Activated naive CD4-positive, alpha-beta T cell treated with anti-CD3 and anti-CD28 coated beads, Interleukin-2, amount 50 U/mL, for 72 hours (primary cell): Measurements from ENCODE around the gene TMEM101. TPM values are rescaled to one million over a fixed set of nuclear protein-coding genes. Genes with fewer than 3 reads are reported as not detected.
"Not testable (repeated sequence)": the region's sequence is repeated elsewhere in the genome, so short reads cannot be mapped to it uniquely, and the experiment has no call there.

ENCODE experiments used
- ATAC-seq, 2 donors: fragments of 150-1000 bp; cut with Tn5 transposase; 2 replicates each; pipeline ENCODE4 v1.10.0; 2021; ENCODE audit warnings: mild to moderate bottlenecking in 2 of 2, moderate library complexity in 2 of 2
- DNase-seq, 2 donors: peaks; one replicate each; pipeline ENCODE4 v3.0.0; 2021 to 2022; ENCODE audit warnings: low spot score in 2 of 2
- H3K27ac Mint-ChIP-seq, 2 donors: one replicate each; pipeline ENCODE4 v1.8.0; 2022; ENCODE audit warnings: mild to moderate bottlenecking in 2 of 2, mixed read lengths in 2 of 2
- H3K36me3 Mint-ChIP-seq, 2 donors: one replicate each; pipeline ENCODE4 v1.8.0; 2022; ENCODE audit warnings: mixed read lengths in 2 of 2
- H3K9me3 Mint-ChIP-seq, 2 donors: one replicate each; pipeline ENCODE4 v1.8.0; 2022; ENCODE audit warnings: mixed read lengths in 2 of 2
- total RNA-seq, 2 donors: library from RNA; stranded (reverse); gene quantifications; one replicate each; pipeline ENCODE4 v1.2.3, GENCODE V29; 2022

TMEM101 gene
- total RNA-seq, 2 donors from 2014 or later: 32.8 to 43.6 TPM

DNA sequence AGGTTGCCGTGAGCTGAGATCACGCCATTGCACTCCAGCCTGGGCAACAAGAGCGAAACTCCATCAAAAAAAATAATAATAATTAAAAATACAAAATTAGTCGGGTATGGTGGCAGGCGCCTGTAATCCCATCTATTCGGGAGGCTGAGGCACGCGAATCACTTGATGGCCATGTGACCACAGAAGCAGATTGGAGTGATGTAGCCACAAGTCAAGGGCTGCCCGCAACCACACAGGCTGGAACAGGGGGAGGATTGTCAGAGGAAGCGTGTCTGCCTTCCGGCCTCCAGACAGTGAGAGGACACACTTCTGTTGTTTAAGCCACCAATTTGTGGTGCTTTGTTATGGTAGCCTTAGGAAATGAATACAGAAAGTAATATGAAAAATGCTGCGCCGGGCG lies 22.1 kb downstream of the TMEM101 start:
- DNase-seq (no peak), ATAC-seq (no peak)
- H3K27ac Mint-ChIP-seq: no peak overlapping the region
- H3K36me3 Mint-ChIP-seq: no peaks in the 10 kb centered on the region
- H3K9me3 Mint-ChIP-seq: no peaks in the 10 kb centered on the region

DNA sequence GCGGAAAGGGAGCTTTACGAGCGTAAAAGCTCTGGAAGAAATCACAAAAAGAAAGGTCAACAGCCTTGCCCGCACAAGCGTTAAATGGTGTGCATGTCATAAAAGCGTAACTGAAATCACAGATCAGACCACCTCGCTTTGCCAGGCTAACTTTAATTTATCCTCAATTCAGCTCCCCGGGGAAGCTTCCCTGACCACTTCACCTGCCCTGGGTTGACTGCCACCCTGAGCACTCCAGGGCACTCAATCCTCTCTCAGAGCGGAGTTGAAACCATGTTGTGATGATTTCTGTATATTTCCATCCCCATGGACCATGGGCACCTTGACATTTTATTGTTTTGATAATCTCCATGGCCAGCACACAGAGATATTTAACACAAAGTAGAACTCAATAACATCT lies 26.5 kb downstream of the TMEM101 start:
- Mint-ChIP-seq H3K27ac (no peak overlapping the region), H3K9me3 (no peaks in the 10 kb centered on the region), H3K36me3 (no peaks in the 10 kb centered on the region)
- ATAC-seq (no peak), DNase-seq (no peak)

DNA sequence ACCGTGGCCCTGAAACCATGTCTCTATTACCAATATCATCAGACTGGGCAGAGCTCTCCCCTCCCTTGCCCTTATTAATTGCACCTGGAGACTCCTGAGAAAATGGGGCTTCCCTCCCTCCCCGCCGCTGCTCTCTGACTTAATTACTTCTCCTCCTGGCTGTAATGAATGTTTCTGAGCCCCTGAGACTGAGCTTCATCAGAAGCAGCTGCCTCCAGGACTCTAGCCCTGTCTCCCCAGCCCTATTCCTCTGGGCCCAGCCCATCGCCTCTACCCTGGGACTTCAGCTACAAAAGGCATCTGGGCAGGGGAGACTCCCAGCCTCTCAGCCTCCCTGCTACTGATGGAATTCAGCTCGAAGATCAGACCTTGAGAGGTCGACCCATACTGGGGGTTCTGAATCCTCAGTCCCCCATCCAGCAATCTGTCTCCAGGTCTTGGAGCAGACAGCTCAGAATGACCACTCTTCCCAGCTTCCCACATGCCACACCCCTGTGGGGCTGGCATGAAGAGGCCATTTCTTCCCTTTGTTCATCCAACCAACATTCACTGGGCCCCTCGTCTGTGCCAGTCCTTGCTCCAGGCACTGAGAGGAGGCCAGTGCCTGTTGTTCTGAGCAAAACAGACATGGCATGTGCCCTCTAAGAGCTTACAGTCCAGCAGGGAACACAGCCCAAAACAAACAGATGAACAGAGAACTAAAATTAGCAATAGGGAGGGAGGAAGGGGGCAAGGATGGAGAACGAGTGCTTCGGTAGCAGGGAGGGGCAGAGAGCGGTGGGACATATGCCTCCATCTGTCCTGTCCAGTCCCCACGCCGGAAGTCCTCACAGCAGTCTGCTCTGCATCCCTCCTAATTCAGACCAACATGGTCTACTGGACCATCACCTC lies 27.4 kb downstream of the TMEM101 start:
- no peaks in the 10 kb centered on the region for H3K36me3 Mint-ChIP-seq
- no peak for ATAC-seq
- no peak overlapping the region for H3K27ac Mint-ChIP-seq
- no peaks in the 10 kb centered on the region for H3K9me3 Mint-ChIP-seq
- no peak for DNase-seq

DNA sequence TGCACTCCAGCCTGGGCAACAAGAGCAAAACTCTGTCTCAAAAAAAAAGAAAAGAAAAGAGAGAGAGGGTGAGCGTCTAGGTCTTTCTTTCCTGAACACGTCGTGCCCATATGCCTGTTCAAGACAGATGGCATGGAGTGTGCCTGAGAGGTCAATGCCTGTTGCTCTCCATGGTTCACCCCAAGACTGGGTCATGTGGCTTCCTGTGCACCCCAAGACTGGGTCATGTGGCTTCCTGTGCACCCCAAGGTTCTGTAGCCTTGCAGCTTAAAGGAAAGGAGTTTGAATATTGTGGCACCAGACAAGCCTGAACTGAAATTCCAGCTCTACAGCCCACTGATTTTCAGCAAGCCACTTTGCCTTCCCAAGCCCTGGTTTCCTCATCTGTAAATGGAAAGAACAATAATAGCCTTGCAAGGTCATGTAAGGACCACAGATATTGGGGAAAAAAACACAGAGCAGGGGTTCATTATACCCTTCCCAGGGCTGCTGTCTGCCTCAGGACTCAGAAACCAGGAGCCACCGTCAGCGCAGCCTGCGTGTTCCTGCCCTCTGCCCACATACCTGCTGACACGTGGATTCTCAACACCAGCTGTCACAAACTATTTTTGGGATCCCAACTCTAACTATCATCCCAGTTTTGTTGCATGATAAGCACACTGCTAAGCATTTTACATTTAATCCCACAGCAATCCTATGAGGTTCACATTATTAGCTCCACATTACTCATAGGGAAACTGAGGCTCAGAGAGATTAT lies 28.4 kb downstream of the TMEM101 start:
- H3K36me3 Mint-ChIP-seq: no peaks in the 10 kb centered on the region
- no peak overlapping the region for H3K27ac Mint-ChIP-seq
- no peaks in the 10 kb centered on the region for H3K9me3 Mint-ChIP-seq
- no peak for ATAC-seq
- DNase-seq: no peak

DNA sequence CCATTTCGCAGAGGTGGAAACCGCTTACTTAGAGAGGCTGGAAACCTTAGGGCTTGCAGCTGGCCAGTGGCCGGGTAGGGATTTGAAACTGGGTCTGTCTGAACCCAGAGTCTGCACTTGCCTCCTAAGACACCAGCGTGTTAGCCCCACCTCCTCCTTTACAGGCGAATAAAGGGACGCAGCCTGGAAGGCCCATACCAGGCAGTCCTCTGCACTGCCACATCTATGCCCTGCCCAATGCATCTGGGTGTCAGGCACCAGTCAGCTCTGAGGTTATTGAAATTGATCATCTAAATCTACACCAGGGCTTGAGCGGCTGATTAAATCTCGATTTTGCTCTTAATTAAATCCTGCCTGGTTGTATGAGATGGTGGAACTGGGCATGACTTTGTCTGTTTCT lies 30.2 kb downstream of the TMEM101 start:
- ATAC-seq: no peak
- no peak overlapping the region for H3K27ac Mint-ChIP-seq
- DNase-seq: no peak
- no peaks in the 10 kb centered on the region for H3K36me3 Mint-ChIP-seq
- H3K9me3 Mint-ChIP-seq: no peaks in the 10 kb centered on the region

DNA sequence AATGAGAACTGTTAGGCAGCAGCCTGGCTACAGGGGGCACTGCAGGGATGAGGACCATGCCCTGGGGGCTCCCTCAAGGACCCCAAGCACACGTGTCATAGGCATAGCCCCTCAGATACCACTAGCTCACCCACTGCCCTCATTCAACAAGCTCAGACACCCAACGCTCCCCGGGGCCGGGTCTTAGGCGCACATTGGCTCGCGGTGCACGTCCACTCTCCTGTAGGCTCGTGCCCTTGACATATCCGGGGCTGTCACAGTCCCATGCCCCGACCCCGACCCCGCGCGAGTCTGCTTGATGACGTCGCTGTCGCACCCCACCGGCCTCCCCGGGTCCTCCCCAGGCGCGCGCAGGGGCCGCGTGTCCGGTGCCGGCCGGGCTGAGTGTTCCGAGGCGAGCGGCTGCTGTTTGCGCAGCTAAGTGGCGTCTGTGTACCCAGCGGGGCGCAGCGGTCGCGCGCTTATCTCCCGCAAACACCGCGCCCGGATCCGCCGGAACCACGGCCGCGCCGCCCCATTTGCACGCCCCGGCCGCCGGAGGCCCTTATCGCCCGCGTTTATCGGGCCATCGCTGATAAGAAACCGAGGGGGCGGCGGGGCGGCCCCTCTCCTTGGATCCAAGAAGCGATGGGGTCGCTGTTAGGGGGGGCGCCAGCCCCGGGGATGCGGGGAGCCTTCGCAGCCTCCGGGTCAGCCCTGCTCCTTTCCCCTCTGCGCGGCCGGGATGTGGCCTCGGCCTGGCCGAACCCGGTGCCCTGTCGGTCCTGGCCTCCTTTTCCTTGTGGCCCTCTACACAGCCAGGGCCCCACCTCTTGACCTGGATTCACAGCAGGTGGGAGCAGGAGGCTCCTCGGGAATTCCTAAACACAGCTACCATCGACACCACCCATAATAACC lies 31.0 kb downstream of the TMEM101 start:
- Mint-ChIP-seq H3K36me3 (no peaks in the 10 kb centered on the region), H3K27ac (no peak overlapping the region), H3K9me3 (no peaks in the 10 kb centered on the region)
- DNase-seq: no peak
- ATAC-seq: peak; percentile 16 to 58

DNA sequence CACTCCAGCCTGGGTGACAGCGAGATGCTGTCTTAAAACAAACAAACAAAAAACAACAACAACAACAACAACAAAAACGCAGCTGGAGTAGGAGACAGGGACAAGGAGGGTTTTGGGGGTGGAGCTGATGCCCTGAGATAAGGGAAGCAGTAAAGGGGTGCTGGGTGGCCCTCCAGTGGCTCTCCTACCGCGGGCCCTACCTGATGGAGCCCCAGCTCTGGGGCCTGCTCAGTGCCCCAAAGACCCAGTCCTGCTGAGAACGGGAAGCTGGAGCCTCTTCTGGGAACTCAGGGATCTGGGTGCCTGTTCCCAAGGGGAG lies 31.6 kb downstream of the TMEM101 start:
- ATAC-seq (no peak), DNase-seq (no peak)
- no peaks in the 10 kb centered on the region for H3K36me3 Mint-ChIP-seq
- no peak overlapping the region for H3K27ac Mint-ChIP-seq
- no peaks in the 10 kb centered on the region for H3K9me3 Mint-ChIP-seq

DNA sequence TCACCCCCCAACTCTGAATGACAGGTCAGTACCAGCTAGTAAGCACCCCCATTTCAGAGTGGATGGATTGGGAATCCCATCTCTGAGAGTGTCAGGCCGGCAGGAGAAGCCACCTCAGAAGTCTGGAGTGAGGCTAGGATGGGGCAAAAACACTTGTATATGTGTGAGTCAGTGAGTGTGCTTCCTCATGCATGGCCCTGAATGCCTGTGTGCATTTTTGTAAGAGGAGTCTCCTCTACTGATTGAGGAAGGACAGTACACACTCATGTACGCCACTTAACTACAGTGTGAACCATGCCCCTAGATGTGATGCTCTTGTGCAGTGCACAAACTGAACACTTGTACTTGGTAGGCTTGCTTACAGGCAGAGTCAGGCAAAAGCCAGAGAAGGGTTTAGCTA lies 32.6 kb downstream of the TMEM101 start:
- no peak for DNase-seq
- no peak for ATAC-seq
- no peaks in the 10 kb centered on the region for H3K36me3 Mint-ChIP-seq
- no peaks in the 10 kb centered on the region for H3K9me3 Mint-ChIP-seq
- no peak overlapping the region for H3K27ac Mint-ChIP-seq

DNA sequence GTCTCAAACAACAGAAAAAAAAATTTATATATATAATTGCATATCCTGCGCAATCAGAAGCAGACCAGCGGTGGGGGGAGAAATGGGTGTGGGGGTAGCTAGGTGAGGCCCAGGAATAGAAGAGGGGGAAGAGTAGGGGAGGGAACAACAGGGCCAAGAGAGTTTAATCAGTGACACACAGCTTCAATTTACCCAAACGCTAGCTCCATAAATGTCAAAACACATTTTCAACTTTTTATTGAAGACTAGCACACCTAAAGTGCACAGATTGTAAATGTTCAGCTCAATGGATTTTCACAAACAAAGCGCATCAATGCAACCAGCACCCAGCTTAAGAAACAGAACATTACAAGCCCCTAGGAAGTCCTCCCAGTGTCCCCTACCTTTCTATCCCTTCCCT lies 35.1 kb downstream of the TMEM101 start:
- no peak for ATAC-seq
- Mint-ChIP-seq H3K9me3 (no peaks in the 10 kb centered on the region), H3K27ac (no peak overlapping the region), H3K36me3 (no peaks in the 10 kb centered on the region)
- DNase-seq: no peak

DNA sequence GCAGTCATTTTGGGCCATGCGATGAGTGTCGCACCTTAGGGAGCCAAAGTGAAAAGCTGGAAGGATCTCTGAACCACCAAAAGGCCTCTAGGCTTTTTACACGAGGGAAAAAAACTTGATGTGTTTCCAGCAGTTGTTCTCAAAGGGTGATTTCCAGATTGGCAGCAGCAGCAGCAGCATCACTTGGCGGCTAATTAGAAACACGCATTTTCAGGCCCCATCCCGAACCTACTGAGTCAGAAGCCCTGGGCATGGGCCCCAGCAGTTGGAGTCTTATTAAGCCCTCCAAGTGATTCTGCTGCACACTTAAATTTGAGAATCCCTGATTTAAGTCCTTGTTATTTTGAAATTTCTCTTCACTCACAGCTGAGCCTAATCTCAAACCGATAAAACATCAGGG lies 35.8 kb downstream of the TMEM101 start:
- Mint-ChIP-seq H3K36me3 (no peaks in the 10 kb centered on the region), H3K9me3 (no peaks in the 10 kb centered on the region), H3K27ac (no peak overlapping the region)
- DNase-seq (no peak), ATAC-seq (no peak)

DNA sequence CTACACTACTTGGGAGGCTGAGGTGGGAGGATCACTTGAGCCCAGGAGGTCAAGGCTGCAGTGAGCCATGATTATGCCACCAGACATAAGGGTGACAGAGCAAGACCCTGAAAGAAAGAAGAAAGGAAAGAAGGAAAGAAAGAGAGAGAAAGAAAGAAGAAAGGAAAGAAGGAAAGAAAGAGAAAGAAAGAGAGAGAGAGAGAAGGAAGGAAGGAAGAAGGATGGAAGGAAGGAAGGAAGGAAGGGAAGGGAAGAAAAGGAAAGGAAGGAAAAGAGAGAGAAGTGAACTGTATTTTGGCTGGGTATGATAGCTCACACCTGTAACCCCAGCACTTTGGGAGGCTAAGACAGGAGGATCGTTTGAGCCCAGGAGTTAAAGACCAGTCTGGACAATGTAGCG lies 36.7 kb downstream of the TMEM101 start:
- Mint-ChIP-seq H3K36me3 (no peaks in the 10 kb centered on the region), H3K27ac (no peak overlapping the region), H3K9me3 (no peaks in the 10 kb centered on the region)
- DNase-seq (no peak), ATAC-seq (no peak)

DNA sequence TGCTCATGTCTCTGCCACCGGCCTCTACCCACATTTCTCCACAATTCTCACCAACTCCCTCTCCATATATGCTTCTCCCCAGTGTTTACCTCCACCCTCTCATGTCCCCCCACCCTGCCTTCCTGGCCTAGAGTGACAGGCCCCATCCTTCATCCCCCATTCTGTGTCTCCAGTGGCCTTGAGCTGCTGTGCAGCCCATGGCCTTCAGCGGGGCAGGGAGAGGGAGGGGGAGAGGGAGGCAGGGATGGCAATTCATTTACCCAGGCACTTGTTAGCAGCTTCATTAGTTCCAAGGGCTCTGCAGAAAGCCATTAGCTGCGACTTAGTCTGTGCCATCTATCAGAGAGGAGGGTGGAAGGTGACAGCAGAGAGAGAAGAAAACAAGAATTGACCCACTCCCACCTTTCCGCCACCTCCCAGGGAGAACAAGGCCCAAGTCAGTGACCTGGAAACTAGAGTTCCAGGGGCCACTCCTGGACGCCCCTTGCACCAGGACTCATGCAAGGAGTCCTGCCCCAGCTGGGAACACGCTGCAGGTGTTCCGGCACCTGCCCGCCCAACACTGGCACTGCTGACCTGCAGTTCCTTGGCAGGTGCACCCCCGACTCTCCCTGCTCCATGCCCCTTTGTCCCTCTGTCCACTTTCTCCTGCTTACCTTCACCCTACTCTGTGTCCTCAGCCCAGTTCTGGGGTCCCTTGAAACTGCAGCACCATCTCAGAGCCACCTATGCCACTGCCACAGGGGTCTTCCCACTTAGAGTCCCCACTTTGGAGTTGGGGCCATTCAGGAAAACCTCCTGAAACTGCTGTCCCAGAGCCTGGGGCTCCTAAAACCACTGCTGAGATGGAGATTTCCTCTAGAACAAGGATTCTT lies 37.6 kb downstream of the TMEM101 start:
- no peaks in the 10 kb centered on the region for H3K36me3 Mint-ChIP-seq
- ATAC-seq (no peak), DNase-seq (no peak)
- no peaks in the 10 kb centered on the region for H3K9me3 Mint-ChIP-seq
- H3K27ac Mint-ChIP-seq: no peak overlapping the region

DNA sequence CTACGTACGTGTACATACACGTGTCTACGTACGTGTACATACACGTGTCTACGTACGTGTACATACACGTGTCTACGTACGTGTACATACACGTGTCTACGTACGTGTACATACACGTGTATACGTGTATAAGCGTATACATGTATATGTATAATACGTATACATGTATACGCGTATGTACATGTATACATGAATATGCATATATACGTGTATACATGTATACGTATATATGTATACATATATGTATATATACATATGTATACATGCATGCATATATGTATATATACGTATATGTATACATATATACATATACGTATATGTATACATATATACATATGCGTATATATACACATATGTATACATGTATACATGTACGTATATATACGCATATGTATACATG lies 38.9 kb downstream of the TMEM101 start:
- DNase-seq: no peak
- Mint-ChIP-seq H3K9me3 (no peaks in the 10 kb centered on the region), H3K36me3 (no peaks in the 10 kb centered on the region), H3K27ac (no peak overlapping the region)
- no peak for ATAC-seq

DNA sequence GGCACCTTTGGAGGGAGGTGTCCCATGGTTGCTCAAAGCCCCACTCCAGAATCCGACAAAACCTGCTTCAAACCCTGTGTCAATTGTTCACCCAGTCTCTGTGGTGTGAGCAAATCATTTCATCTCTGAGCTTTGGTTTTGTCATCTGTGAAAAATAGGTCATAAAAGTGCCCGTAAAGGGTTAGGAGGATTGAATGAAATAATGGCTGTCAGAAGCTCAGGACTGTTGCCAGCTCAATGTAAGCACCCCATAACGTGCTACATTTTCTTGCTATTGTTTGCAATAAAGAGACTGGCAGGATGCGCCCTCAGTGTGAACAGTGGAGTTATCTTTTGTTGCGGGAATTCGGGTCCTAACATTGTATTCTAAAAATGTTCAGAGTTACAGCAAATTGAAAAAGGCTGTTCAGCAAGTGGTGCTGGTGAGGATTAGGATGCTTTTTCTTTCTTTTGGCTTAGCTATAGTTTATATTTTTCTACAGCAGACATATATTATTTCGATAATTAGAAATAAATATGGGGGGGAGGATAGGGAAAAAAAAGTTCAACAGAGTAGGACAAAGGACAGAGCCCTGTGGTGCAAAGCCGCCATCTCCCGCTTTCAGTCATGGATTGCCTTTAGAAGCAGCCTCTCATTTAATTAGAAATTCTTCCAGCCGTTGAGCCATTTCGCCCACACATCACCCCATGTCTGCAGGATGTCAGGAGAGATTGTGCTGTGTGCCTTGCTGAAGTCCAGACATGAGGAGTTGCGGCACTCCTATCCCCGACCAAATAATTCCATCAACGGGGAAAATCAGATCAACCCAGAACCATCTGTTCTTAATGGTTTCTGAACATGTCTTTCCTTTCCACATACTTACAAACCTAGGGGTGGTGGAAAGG lies 40.1 kb downstream of the TMEM101 start:
- DNase-seq: no peak
- no peak for ATAC-seq
- Mint-ChIP-seq H3K9me3 (no peaks in the 10 kb centered on the region), H3K36me3 (no peaks in the 10 kb centered on the region), H3K27ac (no peak overlapping the region)

DNA sequence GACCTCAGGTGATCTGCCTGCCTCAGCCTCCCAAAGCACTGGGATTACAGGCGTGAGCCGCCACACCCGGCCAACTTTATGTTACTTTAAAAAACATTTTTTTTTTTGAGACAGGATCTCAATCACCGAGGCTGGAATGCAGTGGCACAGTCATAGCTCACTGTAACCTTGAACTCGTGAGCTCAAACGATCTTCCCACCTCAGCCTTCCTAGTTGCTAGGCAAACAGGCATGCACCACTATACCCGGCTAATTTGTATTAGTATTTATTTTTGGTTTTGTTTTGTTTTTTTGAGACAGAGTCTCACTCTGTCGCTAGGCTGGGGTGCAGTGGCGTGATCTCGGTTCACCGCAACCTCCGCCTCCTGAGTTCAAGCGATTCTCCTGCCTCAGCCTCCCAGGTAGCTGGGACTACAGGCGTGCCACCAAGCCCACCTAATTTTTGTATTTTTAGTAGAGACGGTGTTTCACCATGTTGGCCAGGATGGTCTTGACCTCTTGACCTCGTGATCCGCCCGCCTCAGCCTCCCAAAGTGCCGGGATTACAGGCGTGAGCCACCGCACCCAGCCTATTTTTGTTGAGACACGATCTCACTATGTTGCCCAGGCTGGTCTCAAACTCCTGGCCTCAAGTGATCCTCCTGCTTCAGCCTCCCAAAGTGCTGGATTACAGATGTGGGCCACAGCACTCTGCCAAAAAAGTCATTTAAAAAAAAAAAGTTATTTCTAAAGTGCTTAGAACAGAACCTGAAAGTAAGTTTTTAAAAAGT lies 42.1 kb downstream of the TMEM101 start:
- H3K9me3 Mint-ChIP-seq, ATAC-seq: not testable (repeated sequence)

More for the DNA sequence above, 42.1 kb downstream of the TMEM101 start:
- not testable (repeated sequence) for H3K36me3 Mint-ChIP-seq, H3K27ac Mint-ChIP-seq, DNase-seq
